ENCODE measurements around the gene KBTBD7. TPM values are rescaled to one million over a fixed set of nuclear protein-coding genes. Genes with fewer than 3 reads are reported as not detected.
"Not testable (repeated sequence)": the region's sequence is repeated elsewhere in the genome, so short reads cannot be mapped to it uniquely, and the experiment has no call there.

KBTBD7 gene
- total RNA-seq, 2 donors from 2014 or later: 4.7 to 5.8 TPM

GRCh38 chr13:41177616-41178015 lies 16.8 kb downstream of the KBTBD7 start:
- Mint-ChIP-seq H3K27ac (peak overlapping the region; percentile 78), H3K4me3 (no peak overlapping the region), H3K4me1 (peaks cover 12% of the 10 kb centered on the region), H3K27me3 (no peaks in the 10 kb centered on the region), H3K36me3 (ENCODE audit: low read depth) (no peaks in the 10 kb centered on the region), H3K9me3 (peaks cover 8% of the 10 kb centered on the region)
- ATAC-seq (replicated peaks): no peak

GRCh38 chr13:41175576-41175975 lies 18.8 kb downstream of the KBTBD7 start:
- not testable (repeated sequence) for H3K27ac Mint-ChIP-seq; H3K9me3 Mint-ChIP-seq; H3K36me3 Mint-ChIP-seq (ENCODE audit: low read depth); H3K4me3 Mint-ChIP-seq; ATAC-seq (replicated peaks); H3K27me3 Mint-ChIP-seq
- H3K4me1 Mint-ChIP-seq: peaks cover 12% of the 10 kb centered on the region

GRCh38 chr13:41162151-41162550 lies 32.2 kb downstream of the KBTBD7 start:
- Mint-ChIP-seq H3K4me1 (peaks cover 4% of the 10 kb centered on the region), H3K27ac (no peak overlapping the region), H3K4me3 (no peak overlapping the region), H3K36me3 (ENCODE audit: low read depth) (no peaks in the 10 kb centered on the region), H3K9me3 (no peaks in the 10 kb centered on the region), H3K27me3 (no peaks in the 10 kb centered on the region)
- no peak for ATAC-seq (replicated peaks)

- Mint-ChIP-seq H3K9me3 (no peaks in the 10 kb centered on the region), H3K4me1 (peaks cover 4% of the 10 kb centered on the region), H3K27ac (no peak overlapping the region), H3K4me3 (no peak overlapping the region), H3K36me3 (ENCODE audit: low read depth) (no peaks in the 10 kb centered on the region), H3K27me3 (no peaks in the 10 kb centered on the region)
- no peak for ATAC-seq (replicated peaks)
These were observed 35.2 kb downstream of the KBTBD7 start for GRCh38 chr13:41159174-41159573.

GRCh38 chr13:41157048-41157717 lies 37.2 kb downstream of the KBTBD7 start:
- no peak for ATAC-seq (replicated peaks)
- H3K27me3 Mint-ChIP-seq: no peaks in the 10 kb centered on the region
- no peak overlapping the region for H3K4me3 Mint-ChIP-seq
- no peak overlapping the region for H3K27ac Mint-ChIP-seq
- no peaks in the 10 kb centered on the region for H3K36me3 Mint-ChIP-seq (ENCODE audit: low read depth)
- H3K9me3 Mint-ChIP-seq: peaks cover 3% of the 10 kb centered on the region
- peaks cover 4% of the 10 kb centered on the region for H3K4me1 Mint-ChIP-seq

GRCh38 chr13:41156620-41157019 lies 37.7 kb downstream of the KBTBD7 start:
- Mint-ChIP-seq H3K4me1 (peaks cover 4% of the 10 kb centered on the region), H3K27me3 (no peaks in the 10 kb centered on the region), H3K36me3 (ENCODE audit: low read depth) (no peaks in the 10 kb centered on the region), H3K27ac (no peak overlapping the region), H3K4me3 (no peak overlapping the region), H3K9me3 (peaks cover 3% of the 10 kb centered on the region)
- ATAC-seq (replicated peaks): no peak

- Mint-ChIP-seq H3K4me1 (peaks cover 3% of the 10 kb centered on the region), H3K27me3 (no peaks in the 10 kb centered on the region), H3K27ac (no peak overlapping the region), H3K36me3 (ENCODE audit: low read depth) (peaks cover 10% of the 10 kb centered on the region), H3K9me3 (peaks cover 22% of the 10 kb centered on the region), H3K4me3 (no peak overlapping the region)
- ATAC-seq (replicated peaks): no peak
These were observed 40.3 kb downstream of the KBTBD7 start for GRCh38 chr13:41154042-41154441.

- H3K27ac Mint-ChIP-seq: no peak overlapping the region
- no peak for ATAC-seq (replicated peaks)
- H3K4me3 Mint-ChIP-seq: no peak overlapping the region
- no peaks in the 10 kb centered on the region for H3K27me3 Mint-ChIP-seq
- peaks cover 10% of the 10 kb centered on the region for H3K36me3 Mint-ChIP-seq (ENCODE audit: low read depth)
- no peaks in the 10 kb centered on the region for H3K4me1 Mint-ChIP-seq
- peaks cover 34% of the 10 kb centered on the region for H3K9me3 Mint-ChIP-seq
These were observed 42.4 kb downstream of the KBTBD7 start for GRCh38 chr13:41152005-41152404.

- ATAC-seq (replicated peaks): no peak
- Mint-ChIP-seq H3K27ac (no peak overlapping the region), H3K9me3 (peaks cover 34% of the 10 kb centered on the region), H3K4me3 (no peak overlapping the region), H3K4me1 (no peaks in the 10 kb centered on the region), H3K27me3 (no peaks in the 10 kb centered on the region), H3K36me3 (ENCODE audit: low read depth) (peaks cover 10% of the 10 kb centered on the region)
These were observed 44.3 kb downstream of the KBTBD7 start for GRCh38 chr13:41150058-41150457.

GRCh38 chr13:41148419-41149283 lies 45.7 kb downstream of the KBTBD7 start:
- no peaks in the 10 kb centered on the region for H3K4me1 Mint-ChIP-seq
- peaks cover 10% of the 10 kb centered on the region for H3K36me3 Mint-ChIP-seq (ENCODE audit: low read depth)

GRCh38 chr13:41145136-41145908 lies 49.0 kb downstream of the KBTBD7 start:
- Mint-ChIP-seq H3K36me3 (ENCODE audit: low read depth) (peaks cover 6% of the 10 kb centered on the region), H3K27me3 (no peaks in the 10 kb centered on the region), H3K9me3 (peaks cover 24% of the 10 kb centered on the region), H3K27ac (no peak overlapping the region), H3K4me1 (no peaks in the 10 kb centered on the region), H3K4me3 (no peak overlapping the region)
- ATAC-seq (replicated peaks): no peak

More at GRCh38 chr13:41148419-41149283, 45.7 kb downstream of the KBTBD7 start:
- Mint-ChIP-seq H3K27ac (no peak overlapping the region), H3K4me3 (no peak overlapping the region), H3K9me3 (peaks cover 34% of the 10 kb centered on the region), H3K27me3 (no peaks in the 10 kb centered on the region)
- no peak for ATAC-seq (replicated peaks)

GRCh38 chr13:41144576-41144975 lies 49.8 kb downstream of the KBTBD7 start:
- Mint-ChIP-seq H3K4me1 (peaks cover 3% of the 10 kb centered on the region), H3K4me3 (no peak overlapping the region), H3K27me3 (no peaks in the 10 kb centered on the region), H3K36me3 (ENCODE audit: low read depth) (no peaks in the 10 kb centered on the region), H3K27ac (no peak overlapping the region), H3K9me3 (peaks cover 17% of the 10 kb centered on the region)
- ATAC-seq (replicated peaks): no peak
